Adrenal gland (tissue), 12 donors: Measurements from ENCODE around the gene ANKS1B. TPM values are rescaled to one million over a fixed set of nuclear protein-coding genes. Genes with fewer than 3 reads are reported as not detected.

ENCODE experiments used
- DNase-seq, 7 donors: peaks; one replicate each; pipeline ENCODE4 v3.0.0-alpha.2; 2019 to 2020
- H3K27ac ChIP-seq, 5 donors: fragments of 200-600 bp; sonication (generic) in 4 of 5; 1 replicate in 3 of 5; 2 replicates in 2 of 5; pipeline versions ENCODE4 v1.5.1 to v1.8.0; 2016 to 2020; ENCODE audit warnings: mild to moderate bottlenecking in 1 of 5
- H3K27me3 ChIP-seq: fragments of 200-600 bp; 2 replicates; pipeline ENCODE4 v1.8.0; 2021
- H3K36me3 ChIP-seq, 2 donors: fragments of 200-600 bp; replicated peaks in 1 of 2; 1 replicate in 1 of 2; 2 replicates in 1 of 2; pipeline versions ENCODE4 v1.5.1 to v1.8.0; 2018 to 2022
- H3K4me1 ChIP-seq, 2 donors: fragments of 200-600 bp; replicated peaks in 1 of 2; 1 replicate in 1 of 2; 2 replicates in 1 of 2; pipeline versions ENCODE4 v1.5.1 to v1.8.0; 2018 to 2021
- H3K4me3 ChIP-seq, 4 donors: fragments of 200-600 bp; sonication (generic) in 3 of 4; one replicate each; pipeline ENCODE4 v1.5.1; 2016 to 2018
- H3K9me3 ChIP-seq, 3 donors: fragments of 200-600 bp; sonication (generic) in 1 of 3; replicated peaks in 1 of 3; 1 replicate in 2 of 3; 2 replicates in 1 of 3; pipeline versions ENCODE4 v1.5.1 to v1.8.0; 2016 to 2021
- CTCF ChIP-seq, 6 experiments: fragments of 450-650 bp in 4 of 6; fragments of 200-600 bp in 2 of 6; sonication (generic) in 1 of 6; IDR thresholded peaks; 1 replicate in 5 of 6; 2 replicates in 1 of 6; pipeline versions ENCODE4 v1.5.1 to v1.8.0; 2016 to 2021; ENCODE audit warnings: antibody characterized with exemption in 6 of 6, mild to moderate bottlenecking in 2 of 6, moderate library complexity in 1 of 6
- POLR2A ChIP-seq, 2 donors: fragments of 450-650 bp; IDR thresholded peaks; one replicate each; pipeline ENCODE4 v1.6.1; 2017; ENCODE audit warnings: antibody characterized with exemption in 2 of 2, mild to moderate bottlenecking in 2 of 2, moderate library complexity in 1 of 2
- WGBS, 4 donors: extraction: QIAGEN DNeasy Blood & Tissue Kit in 2 of 4; methylation state at CpG; one replicate each; pipeline versions ENCODE4 v1.1.5 to v1.1.7; 2013 to 2017; 5-methylcytosine and 5-hydroxymethylcytosine counted together
- intact Hi-C, 2 donors: fragments of 100-400 bp; cut with DNase I; formaldehyde crosslinking; loops; one replicate each; pipeline versions ENCODE4 v1.14.1 to v1.15.0; 2022 to 2023
- polyA plus RNA-seq, 3 donors: library from polyadenylated mRNA; stranded (reverse); fragments of 200-250 nt in 2 of 3; fragments of 350-450 nt in 1 of 3; fragmentation: Illumina TruSeq in 1 of 3; extraction: RNeasy Lipid Tissue Mini Kit (QIAGEN cat#74804) in 1 of 3; gene quantifications; one replicate each; pipeline ENCODE4 v1.2.3, GENCODE V29; 2013 to 2014
- total RNA-seq, 9 donors: library from RNA; depleted of rRNA in 4 of 9; stranded (reverse); fragments of >200 nt in 4 of 9; fragments of 120-200 nt in 1 of 9; fragmentation: NEBNext Ultra II Directional in 1 of 9; extraction: Animal tissue kit (Norgen Biotek cat#: 25700) in 1 of 9; gene quantifications; one replicate each; pipeline versions ENCODE4 v1.1.0 to v1.2.4, GENCODE V29; 2013 to 2023
- donor health status: healthy with polysubstance abuse.
- donor health status: Bipolar disorder and iron deficiency.
- donor health status: DM: yes; HTN: yes; CAD: no.
- donor health status: DM: no; HTN: no; CAD: no.
- donor health status: DM: no; HTN: no; CAD: no.
- donor health status: DM: yes; HTN: yes; CAD: no.

The ANKS1B gene
- total and polyA plus RNA-seq, 12 donors: 1.3 to 28.1 (median 8.0) TPM

DNA sequence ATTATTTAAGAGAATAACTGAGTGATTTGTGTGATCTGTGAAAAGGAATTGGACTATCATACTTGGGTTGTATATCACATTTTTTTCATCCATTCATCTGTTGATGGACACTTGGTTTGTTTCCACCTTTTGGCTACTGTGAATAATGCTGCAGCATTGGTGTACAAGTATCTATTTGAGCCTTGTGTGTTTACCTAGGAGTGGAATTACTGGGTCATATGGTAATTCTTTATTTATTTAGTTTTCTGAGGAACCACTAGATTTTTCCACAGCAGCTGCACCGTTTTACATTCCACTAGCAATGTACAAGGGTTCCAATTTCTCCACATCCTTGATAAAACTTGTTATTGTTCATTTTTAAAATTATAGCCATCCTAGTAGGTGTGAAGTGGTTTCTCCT is 1283.6 kb downstream of the ANKS1B start:
- no peaks in the 10 kb centered on the region for H3K36me3 ChIP-seq
- no peak overlapping the region for H3K4me3 ChIP-seq
- TF ChIP-seq POLR2A (IDR thresholded peaks at IDR 0.05): no peak
- TF ChIP-seq CTCF (IDR thresholded peaks at IDR 0.05): no peak
- H3K9me3 ChIP-seq: no peaks in the 10 kb centered on the region
- 31 to 71% (median 64%) methylated on average over 1 of the region's 1 CpG for WGBS, 4 donors
- no peak overlapping the region for H3K27ac ChIP-seq
- intact Hi-C loops: no loop called here
- DNase-seq: no peak
- no peaks in the 10 kb centered on the region for H3K27me3 ChIP-seq
- H3K4me1 ChIP-seq: peaks cover 7 to 27% of the 10 kb centered on the region in 2 donors

DNA sequence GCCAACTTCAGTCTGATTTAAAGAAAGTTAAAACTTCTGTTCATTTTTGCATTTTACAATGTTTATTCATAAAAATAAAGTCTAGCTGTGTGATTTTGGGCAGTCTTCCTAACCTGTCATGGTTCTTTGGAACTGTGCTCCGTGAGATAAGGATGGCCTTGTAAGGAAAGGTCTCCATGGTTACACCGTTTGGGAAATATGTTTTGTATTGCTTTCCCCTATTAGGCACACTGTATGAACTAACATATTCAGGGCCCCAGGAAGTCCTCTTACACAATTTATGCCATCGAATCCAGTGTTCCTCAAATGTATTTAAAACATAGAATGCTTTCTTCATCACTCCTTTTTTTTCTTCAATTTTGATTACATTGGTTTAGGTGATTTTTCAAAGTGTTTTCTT is 1285.2 kb downstream of the ANKS1B start:
- H3K36me3 ChIP-seq: no peaks in the 10 kb centered on the region
- TF ChIP-seq POLR2A (IDR thresholded peaks at IDR 0.05) (no peak), CTCF (IDR thresholded peaks at IDR 0.05) (no peak)
- peak; percentile 24 to 58 (median 39) for DNase-seq
- no peaks in the 10 kb centered on the region for H3K27me3 ChIP-seq
- H3K4me1 ChIP-seq: peaks cover 7 to 27% of the 10 kb centered on the region in 2 donors
- peak overlapping the region in 1 of 4 donors; percentile 9 for H3K4me3 ChIP-seq
- H3K9me3 ChIP-seq: no peaks in the 10 kb centered on the region
- H3K27ac ChIP-seq: peak overlapping the region in 1 of 5 donors; percentile 32
- 8 to 13% (median 11%) methylated on average over 3 of the region's 3 CpGs for WGBS, 4 donors
- intact Hi-C loops: loop anchor here (5.0 to 10.0 kb wide), 2 partner anchors 298 to 305 kb away; no protein-coding TSS in a partner anchor

GRCh38 chr12:98698603-98699463 is 1285.9 kb downstream of the ANKS1B start:
- Histone ChIP-seq H3K9me3 (no peaks in the 10 kb centered on the region), H3K27ac (peak overlapping the region in 1 of 5 donors; percentile 32), H3K4me1 (peaks cover 7 to 27% of the 10 kb centered on the region in 2 donors), H3K27me3 (no peaks in the 10 kb centered on the region), H3K4me3 (peak overlapping the region in 1 of 4 donors; percentile 9), H3K36me3 (no peaks in the 10 kb centered on the region)
- TF ChIP-seq POLR2A (IDR thresholded peaks at IDR 0.05) (no peak), CTCF (IDR thresholded peaks at IDR 0.05) (peak; percentile 33 to 81 (median 70))
- peak; percentile 65 to 92 (median 80) for DNase-seq
- WGBS, 4 donors: 20 to 25% (median 23%) methylated on average over 6 of the region's 6 CpGs
- intact Hi-C loops: loop anchor here (5.0 to 10.0 kb wide), 2 partner anchors 298 to 306 kb away; no protein-coding TSS in a partner anchor

GRCh38 chr12:98697209-98697608 is 1287.5 kb downstream of the ANKS1B start:
- no peak for TF ChIP-seq CTCF (IDR thresholded peaks at IDR 0.05)
- TF ChIP-seq POLR2A (IDR thresholded peaks at IDR 0.05): no peak
- Histone ChIP-seq H3K4me1 (peaks cover 7 to 27% of the 10 kb centered on the region in 2 donors), H3K9me3 (no peaks in the 10 kb centered on the region), H3K27ac (no peak overlapping the region), H3K27me3 (no peaks in the 10 kb centered on the region), H3K4me3 (no peak overlapping the region), H3K36me3 (no peaks in the 10 kb centered on the region)
- WGBS, 4 donors: 88 to 92% (median 90%) methylated on average over 2 of the region's 2 CpGs
- intact Hi-C loops: loop anchor here (5.0 to 10.0 kb wide), 2 partner anchors 300 to 308 kb away; no protein-coding TSS in a partner anchor
- DNase-seq: no peak
